Liver (tissue), 3 donors: ENCODE measurements around the gene NFIA.

Source experiments
- ATF3 ChIP-seq: IDR thresholded peaks from 2 replicates; pipeline ENCODE4 v1.6.1; 2016; ENCODE audit warnings: antibody characterized with exemption
- CTCF ChIP-seq: fragments of 150-350 bp; IDR thresholded peaks from 2 replicates; pipeline ENCODE4 v1.5.1; 2017; ENCODE audit warnings: improper control_type of control experiment, low read depth, low read length; ENCODE audit not compliant: missing input control
- FOXA1 ChIP-seq: IDR thresholded peaks from 2 replicates; pipeline ENCODE4 v1.6.1; 2016; ENCODE audit warnings: antibody characterized with exemption
- FOXA2 ChIP-seq: IDR thresholded peaks from 2 replicates; pipeline ENCODE4 v1.6.1; 2016; ENCODE audit warnings: antibody characterized with exemption
- GABPA ChIP-seq, 2 donors: IDR thresholded peaks in 1 of 2; conservative IDR thresholded peaks in 1 of 2; 2 replicates each; pipeline ENCODE4 v1.6.1; 2016; ENCODE audit warnings: antibody characterized with exemption in 2 of 2, mild to moderate bottlenecking in 1 of 2, moderate library complexity in 1 of 2
- JUND ChIP-seq, 2 donors: IDR thresholded peaks; 2 replicates each; pipeline ENCODE4 v1.6.1; 2016; ENCODE audit warnings: antibody characterized with exemption in 2 of 2
- NR2F2 ChIP-seq: IDR thresholded peaks from 2 replicates; pipeline ENCODE4 v1.6.1; 2016; ENCODE audit warnings: antibody characterized with exemption
- RAD21 ChIP-seq, 2 donors: IDR thresholded peaks; 2 replicates each; pipeline ENCODE4 v1.6.1; 2016; ENCODE audit warnings: antibody characterized with exemption in 2 of 2, mild to moderate bottlenecking in 2 of 2
- SP1 ChIP-seq: IDR thresholded peaks from 2 replicates; pipeline ENCODE4 v1.6.1; 2018; ENCODE audit warnings: antibody characterized with exemption, mild to moderate bottlenecking
- TAF1 ChIP-seq: conservative IDR thresholded peaks from 2 replicates; pipeline ENCODE4 v1.6.1; 2016; ENCODE audit warnings: antibody characterized with exemption, mild to moderate bottlenecking
- YY1 ChIP-seq: IDR thresholded peaks from 2 replicates; pipeline ENCODE4 v1.6.1; 2016; ENCODE audit warnings: antibody characterized with exemption, mild to moderate bottlenecking
- ZBTB33 ChIP-seq: IDR thresholded peaks from 2 replicates; pipeline ENCODE4 v1.6.1; 2016; ENCODE audit warnings: antibody characterized with exemption
- TF ChIP-seq, protein P1 (sequence below): IDR thresholded peaks from 2 replicates; pipeline ENCODE4 v1.6.1; 2016; ENCODE audit warnings: antibody characterized with exemption, mild to moderate bottlenecking
- TF ChIP-seq, protein P2 (sequence below): IDR thresholded peaks from 2 replicates; pipeline ENCODE4 v1.6.1; 2016; ENCODE audit warnings: antibody characterized with exemption
- donor health status: healthy.
- donor health status: healthy.

DNA sequence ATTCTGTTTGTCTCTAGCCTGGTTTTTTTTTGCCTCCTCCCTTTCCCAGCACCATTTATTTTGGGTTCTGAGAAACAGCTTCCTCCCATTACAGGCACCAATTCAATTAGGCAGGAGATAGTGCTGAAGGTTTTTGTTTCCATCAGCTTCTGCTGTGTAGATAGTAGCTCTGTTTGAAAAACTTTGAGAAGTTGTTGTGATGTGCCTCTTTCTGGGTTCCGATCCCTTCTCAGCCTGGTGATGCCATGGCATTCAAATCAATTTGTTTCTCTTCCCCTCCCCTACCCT, 109.0 kb downstream of the NFIA start:
- TF ChIP-seq CTCF = no peak
- no peak for TF ChIP-seq ATF3
- TF ChIP-seq JUND (IDR thresholded peaks at IDR 0.05) = no peak
- TF ChIP-seq YY1 = no peak
- TF ChIP-seq, protein P1, sequence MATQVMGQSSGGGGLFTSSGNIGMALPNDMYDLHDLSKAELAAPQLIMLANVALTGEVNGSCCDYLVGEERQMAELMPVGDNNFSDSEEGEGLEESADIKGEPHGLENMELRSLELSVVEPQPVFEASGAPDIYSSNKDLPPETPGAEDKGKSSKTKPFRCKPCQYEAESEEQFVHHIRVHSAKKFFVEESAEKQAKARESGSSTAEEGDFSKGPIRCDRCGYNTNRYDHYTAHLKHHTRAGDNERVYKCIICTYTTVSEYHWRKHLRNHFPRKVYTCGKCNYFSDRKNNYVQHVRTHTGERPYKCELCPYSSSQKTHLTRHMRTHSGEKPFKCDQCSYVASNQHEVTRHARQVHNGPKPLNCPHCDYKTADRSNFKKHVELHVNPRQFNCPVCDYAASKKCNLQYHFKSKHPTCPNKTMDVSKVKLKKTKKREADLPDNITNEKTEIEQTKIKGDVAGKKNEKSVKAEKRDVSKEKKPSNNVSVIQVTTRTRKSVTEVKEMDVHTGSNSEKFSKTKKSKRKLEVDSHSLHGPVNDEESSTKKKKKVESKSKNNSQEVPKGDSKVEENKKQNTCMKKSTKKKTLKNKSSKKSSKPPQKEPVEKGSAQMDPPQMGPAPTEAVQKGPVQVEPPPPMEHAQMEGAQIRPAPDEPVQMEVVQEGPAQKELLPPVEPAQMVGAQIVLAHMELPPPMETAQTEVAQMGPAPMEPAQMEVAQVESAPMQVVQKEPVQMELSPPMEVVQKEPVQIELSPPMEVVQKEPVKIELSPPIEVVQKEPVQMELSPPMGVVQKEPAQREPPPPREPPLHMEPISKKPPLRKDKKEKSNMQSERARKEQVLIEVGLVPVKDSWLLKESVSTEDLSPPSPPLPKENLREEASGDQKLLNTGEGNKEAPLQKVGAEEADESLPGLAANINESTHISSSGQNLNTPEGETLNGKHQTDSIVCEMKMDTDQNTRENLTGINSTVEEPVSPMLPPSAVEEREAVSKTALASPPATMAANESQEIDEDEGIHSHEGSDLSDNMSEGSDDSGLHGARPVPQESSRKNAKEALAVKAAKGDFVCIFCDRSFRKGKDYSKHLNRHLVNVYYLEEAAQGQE = no peak
- TF ChIP-seq SP1 = no peak
- TF ChIP-seq, protein P2, sequence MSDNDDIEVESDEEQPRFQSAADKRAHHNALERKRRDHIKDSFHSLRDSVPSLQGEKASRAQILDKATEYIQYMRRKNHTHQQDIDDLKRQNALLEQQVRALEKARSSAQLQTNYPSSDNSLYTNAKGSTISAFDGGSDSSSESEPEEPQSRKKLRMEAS = no peak
- TF ChIP-seq RAD21 (IDR thresholded peaks at IDR 0.05) = no peak
- no peak for TF ChIP-seq TAF1
- no peak for TF ChIP-seq ZBTB33
- no peak for TF ChIP-seq GABPA (IDR thresholded peaks at IDR 0.05 in 1 of 2, conservative IDR thresholded peaks at IDR 0.05 in 1 of 2)
- no peak for TF ChIP-seq FOXA1
- no peak for TF ChIP-seq FOXA2
- no peak for TF ChIP-seq NR2F2
